Trophoblast cell (in vitro differentiated cells and primary cell): Measurements from ENCODE around the gene HOXC9.
A peak's percentile ranks its signal among the peaks of the same experiment; 100 is the strongest.

Source experiments
- DNase-seq, 2 donors: peaks; one replicate each; pipeline ENCODE4 v3.0.0-alpha.2; 2016
- H2AFZ ChIP-seq: 2 replicates; pipeline ENCODE4 v1.6.1; 2013; ENCODE audit warnings: low read length, moderate library complexity, mild to moderate bottlenecking; ENCODE audit not compliant: insufficient read depth, poor library complexity
- H2AK5ac ChIP-seq: 2 replicates; pipeline ENCODE4 v1.6.1; 2013; ENCODE audit warnings: mild to moderate bottlenecking, low read length
- H2BK120ac ChIP-seq: 2 replicates; pipeline ENCODE4 v1.6.1; 2013; ENCODE audit warnings: low read length, mild to moderate bottlenecking, moderate library complexity; ENCODE audit not compliant: insufficient read depth, poor library complexity
- H2BK12ac ChIP-seq: 2 replicates; pipeline ENCODE4 v1.6.1; 2013; ENCODE audit warnings: mild to moderate bottlenecking, low read length, moderate library complexity
- H2BK5ac ChIP-seq: 2 replicates; pipeline ENCODE4 v1.6.1; 2013; ENCODE audit warnings: low read length, low read depth, moderate library complexity, mild to moderate bottlenecking; ENCODE audit not compliant: poor library complexity
- H3K14ac ChIP-seq: 2 replicates; pipeline ENCODE4 v1.6.1; 2013; ENCODE audit warnings: mild to moderate bottlenecking, low read length
- H3K18ac ChIP-seq: 2 replicates; pipeline ENCODE4 v1.6.1; 2013; ENCODE audit warnings: mild to moderate bottlenecking, low read length
- H3K23ac ChIP-seq: 2 replicates; pipeline ENCODE4 v1.6.1; 2013; ENCODE audit warnings: low read length
- H3K27ac ChIP-seq: 2 replicates; pipeline ENCODE4 v1.5.1; 2013; ENCODE audit warnings: low read depth, mild to moderate bottlenecking, inconsistent platforms, low read length, moderate library complexity
- H3K27me3 ChIP-seq: 2 replicates; pipeline ENCODE4 v1.6.1; 2013; ENCODE audit warnings: inconsistent platforms, mild to moderate bottlenecking, low read length, moderate library complexity; ENCODE audit not compliant: insufficient read depth
- H3K36me3 ChIP-seq, 2 experiments: 1 replicate in 1 of 2; 2 replicates in 1 of 2; pipeline ENCODE4 v1.6.1; 2013; ENCODE audit warnings: low read length in 2 of 2, mild to moderate bottlenecking in 2 of 2, moderate library complexity in 1 of 2; ENCODE audit not compliant: insufficient read depth in 2 of 2, control insufficient read depth in 1 of 2
- H3K4ac ChIP-seq: 2 replicates; pipeline ENCODE4 v1.6.1; 2013; ENCODE audit warnings: low read depth, mild to moderate bottlenecking, low read length, moderate library complexity
- H3K4me1 ChIP-seq, 2 experiments: 1 replicate in 1 of 2; 2 replicates in 1 of 2; pipeline ENCODE4 v1.6.1; 2013; ENCODE audit warnings: low read length in 2 of 2, mild to moderate bottlenecking in 2 of 2, moderate library complexity in 1 of 2; ENCODE audit not compliant: insufficient read depth in 2 of 2, control insufficient read depth in 1 of 2
- H3K4me2 ChIP-seq: 2 replicates; pipeline ENCODE4 v1.6.1; 2013; ENCODE audit warnings: inconsistent platforms, mild to moderate bottlenecking, low read length, moderate library complexity
- H3K4me3 ChIP-seq: 2 replicates; pipeline ENCODE4 v1.5.1; 2013; ENCODE audit warnings: mild to moderate bottlenecking, low read depth, low read length, inconsistent platforms
- H3K79me1 ChIP-seq: one replicate; pipeline ENCODE4 v1.6.1; 2013; ENCODE audit warnings: low read length
- H3K79me2 ChIP-seq: 2 replicates; pipeline ENCODE4 v1.6.1; 2013; ENCODE audit warnings: low read length, mild to moderate bottlenecking; ENCODE audit not compliant: control insufficient read depth, insufficient read depth, poor library complexity
- H3K9ac ChIP-seq: 2 replicates; pipeline ENCODE4 v1.6.1; 2013; ENCODE audit warnings: mild to moderate bottlenecking, low read length
- H3K9me3 ChIP-seq: 2 replicates; pipeline ENCODE4 v1.6.1; 2013; ENCODE audit warnings: low read depth, mild to moderate bottlenecking, control low read depth, inconsistent platforms, low read length; ENCODE audit not compliant: insufficient read depth
- H4K12ac ChIP-seq: 2 replicates; pipeline ENCODE4 v1.6.1; 2013; ENCODE audit warnings: low read depth, mild to moderate bottlenecking, low read length, moderate library complexity
- H4K8ac ChIP-seq: 2 replicates; pipeline ENCODE4 v1.6.1; 2013; ENCODE audit warnings: low read depth, mild to moderate bottlenecking, low read length, moderate library complexity
- H4K91ac ChIP-seq: one replicate; pipeline ENCODE4 v1.6.1; 2013; ENCODE audit warnings: low read depth, mild to moderate bottlenecking, low read length, moderate library complexity
- WGBS: extraction: QIAGEN DNeasy Blood & Tissue Kit; methylation state at CpG from one replicate; pipeline ENCODE4 v1.1.7; 2013; ENCODE audit warnings: missing lambda C conversion rate; ENCODE audit not compliant: insufficient read length, insufficient coverage; ENCODE audit errors: extremely low coverage; 5-methylcytosine and 5-hydroxymethylcytosine counted together

The HOXC9 gene

GRCh38 chr12:53955036-53955775, 44.8 kb upstream of the HOXC9 start:
- Histone ChIP-seq H4K12ac (no peak overlapping the region), H3K4ac (no peak overlapping the region), H3K9me3 (peaks cover 16% of the 10 kb centered on the region), H2BK5ac (no peak overlapping the region), H3K9ac (no peak overlapping the region), H4K91ac (no peak overlapping the region), H3K36me3 (no peaks in the 10 kb centered on the region), H2AFZ (no peak overlapping the region), H3K4me1 (peaks cover 13 to 16% of the 10 kb centered on the region in 2 experiments), H3K4me2 (peak overlapping the region; percentile 1), H2BK12ac (no peak overlapping the region), H3K27me3 (peaks cover 92% of the 10 kb centered on the region), H3K79me1 (no peaks in the 10 kb centered on the region), H3K23ac (no peak overlapping the region), H3K79me2 (no peaks in the 10 kb centered on the region), H3K18ac (peak overlapping the region; percentile 49), H3K27ac (no peak overlapping the region), H2AK5ac (no peak overlapping the region), H4K8ac (no peak overlapping the region), H3K14ac (no peak overlapping the region), H3K4me3 (no peak overlapping the region), H2BK120ac (no peak overlapping the region)
- DNase-seq = no peak
- WGBS = no CpG with 5 or more reads among the region's 86 CpGs

- no peak for DNase-seq
- peaks cover 16% of the 10 kb centered on the region for H3K9me3 ChIP-seq
- H3K23ac ChIP-seq = no peak overlapping the region
These were observed 44.1 kb upstream of the HOXC9 start for GRCh38 chr12:53955776-53956250.

GRCh38 chr12:53956251-53956887, 43.6 kb upstream of the HOXC9 start:
- no peak overlapping the region for H4K8ac ChIP-seq
- H3K4me2 ChIP-seq = no peak overlapping the region
- no peak overlapping the region for H4K91ac ChIP-seq
- no peak overlapping the region for H3K4ac ChIP-seq
- no peak overlapping the region for H3K9ac ChIP-seq
- no peak overlapping the region for H2BK120ac ChIP-seq
- peaks cover 11 to 20% of the 10 kb centered on the region in 2 experiments for H3K4me1 ChIP-seq
- peaks cover 92% of the 10 kb centered on the region for H3K27me3 ChIP-seq
- no peak for DNase-seq
- no peak overlapping the region for H3K27ac ChIP-seq
- H3K79me1 ChIP-seq = no peaks in the 10 kb centered on the region
- no peak overlapping the region for H2BK5ac ChIP-seq
- H2BK12ac ChIP-seq = no peak overlapping the region
- H3K14ac ChIP-seq = no peak overlapping the region
- H3K79me2 ChIP-seq = no peaks in the 10 kb centered on the region
- WGBS = no CpG with 5 or more reads among the region's 25 CpGs
- no peak overlapping the region for H2AFZ ChIP-seq
- no peak overlapping the region for H3K4me3 ChIP-seq
- H3K23ac ChIP-seq = no peak overlapping the region
- peaks cover 16% of the 10 kb centered on the region for H3K9me3 ChIP-seq
- no peaks in the 10 kb centered on the region for H3K36me3 ChIP-seq
- H4K12ac ChIP-seq = no peak overlapping the region
- H2AK5ac ChIP-seq = no peak overlapping the region
- H3K18ac ChIP-seq = no peak overlapping the region

More at GRCh38 chr12:53955776-53956250, 44.1 kb upstream of the HOXC9 start:
- H2AFZ ChIP-seq = no peak overlapping the region
- WGBS = no CpG with 5 or more reads among the region's 10 CpGs
- H3K9ac ChIP-seq = no peak overlapping the region
- no peak overlapping the region for H2BK120ac ChIP-seq
- no peak overlapping the region for H3K27ac ChIP-seq
- no peak overlapping the region for H2BK12ac ChIP-seq
- no peak overlapping the region for H4K91ac ChIP-seq
- no peak overlapping the region for H2AK5ac ChIP-seq
- no peaks in the 10 kb centered on the region for H3K79me2 ChIP-seq
- H3K14ac ChIP-seq = no peak overlapping the region
- H3K4me2 ChIP-seq = no peak overlapping the region
- H3K18ac ChIP-seq = no peak overlapping the region
- H4K12ac ChIP-seq = no peak overlapping the region
- no peak overlapping the region for H3K4me3 ChIP-seq
- peaks cover 11 to 15% of the 10 kb centered on the region in 2 experiments for H3K4me1 ChIP-seq
- H2BK5ac ChIP-seq = no peak overlapping the region
- H3K36me3 ChIP-seq = no peaks in the 10 kb centered on the region
- H3K79me1 ChIP-seq = no peaks in the 10 kb centered on the region
- peaks cover 92% of the 10 kb centered on the region for H3K27me3 ChIP-seq
- no peak overlapping the region for H3K4ac ChIP-seq
- H4K8ac ChIP-seq = no peak overlapping the region

GRCh38 chr12:53956914-53957536, 42.9 kb upstream of the HOXC9 start:
- no peak overlapping the region for H3K23ac ChIP-seq
- no peak overlapping the region for H2AFZ ChIP-seq
- no peaks in the 10 kb centered on the region for H3K36me3 ChIP-seq
- no peak overlapping the region for H3K4ac ChIP-seq
- H3K4me1 ChIP-seq = peaks cover 11 to 20% of the 10 kb centered on the region in 2 experiments
- no peak overlapping the region for H3K4me3 ChIP-seq
- no peak overlapping the region for H4K12ac ChIP-seq
- peaks cover 20% of the 10 kb centered on the region for H3K9me3 ChIP-seq
- no peak overlapping the region for H2BK5ac ChIP-seq
- H3K9ac ChIP-seq = no peak overlapping the region
- H4K8ac ChIP-seq = no peak overlapping the region
- H3K27ac ChIP-seq = no peak overlapping the region
- no peak for DNase-seq
- H3K4me2 ChIP-seq = no peak overlapping the region
- no CpG with 5 or more reads among the region's 11 CpGs for WGBS
- no peaks in the 10 kb centered on the region for H3K79me2 ChIP-seq
- no peaks in the 10 kb centered on the region for H3K79me1 ChIP-seq
- H3K27me3 ChIP-seq = peaks cover 92% of the 10 kb centered on the region
- no peak overlapping the region for H3K18ac ChIP-seq
- no peak overlapping the region for H2BK120ac ChIP-seq
- H2BK12ac ChIP-seq = no peak overlapping the region
- no peak overlapping the region for H4K91ac ChIP-seq
- no peak overlapping the region for H3K14ac ChIP-seq
- H2AK5ac ChIP-seq = no peak overlapping the region
